T-helper 1 cell treated with Interleukin-12 subunit alpha and Interleukin-12 subunit beta and Interleukin-4 antibody, amounts not matched to agents 30 ng/mL and 1 ng/mL, for 36 hours (primary cell): ENCODE data around the gene CRACR2B. TPM values are rescaled to one million over a fixed set of nuclear protein-coding genes. Genes with fewer than 3 reads are reported as not detected.

Source experiments
- intact Hi-C: fragments of 100-400 bp; cut with micrococcal nuclease; formaldehyde crosslinking; loops from one replicate; pipeline ENCODE4 v1.15.1; 2024
- total RNA-seq: library from RNA; stranded (reverse); gene quantifications from 2 replicates; pipeline ENCODE4 v1.2.3, GENCODE V29; 2022

The CRACR2B gene
- total RNA-seq, 1 donor from 2014 or later = 1.3 TPM

- intact Hi-C loops = no loop called here
Measured at GRCh38 chr11:837189-837989, 9.7 kb downstream of the CRACR2B start.

GRCh38 chr11:837990-838307 is 10.2 kb downstream of the CRACR2B start:
- intact Hi-C loops = no loop called here

GRCh38 chr11:838441-839279 is 10.9 kb downstream of the CRACR2B start:
- intact Hi-C loops = no loop called here

GRCh38 chr11:839280-839623 is 11.5 kb downstream of the CRACR2B start:
- intact Hi-C loops = no loop called here

GRCh38 chr11:839875-840617 is 12.3 kb downstream of the CRACR2B start:
- intact Hi-C loops = no loop called here

- intact Hi-C loops = loop anchor here (1.0 to 2.0 kb wide), 5 partner anchors 10 to 83 kb away; partner anchors contain the start of genes AP2A2, CD151 and RPLP2
Measured at GRCh38 chr11:841981-842369, 14.3 kb downstream of the CRACR2B start.

GRCh38 chr11:842370-843002 is 14.8 kb downstream of the CRACR2B start, which contains the start of the genes POLR2L and TSPAN4:
Gene POLR2L, minus strand, starts transcription at chr11:842529. Its CDS starts 21 bp downstream, at chr11:842508.
Gene TSPAN4, plus strand, starts transcription at chr11:842852. Its CDS starts 7,453 bp downstream, at chr11:850305.
- intact Hi-C loops = loop anchor here (1.0 to 2.0 kb wide), 5 partner anchors 10 to 82 kb away; partner anchors contain the start of genes AP2A2, CD151 and RPLP2

- intact Hi-C loops = loop anchor here (2.0 kb wide), 1 partner anchor 82 kb away; the partner anchor contains the start of gene AP2A2
Measured at GRCh38 chr11:843086-843734, 15.5 kb downstream of the CRACR2B start.

GRCh38 chr11:843818-844692 is 16.3 kb downstream of the CRACR2B start:
- intact Hi-C loops = loop anchor here (2.0 kb wide), 1 partner anchor 81 kb away; the partner anchor contains the start of gene AP2A2

- intact Hi-C loops = loop anchor here (5.0 kb wide), 1 partner anchor 132 kb away; no protein-coding TSS in a partner anchor
Measured at GRCh38 chr11:844693-845644, 17.2 kb downstream of the CRACR2B start.

GRCh38 chr11:845872-846495 is 18.3 kb downstream of the CRACR2B start:
- intact Hi-C loops = loop anchor here (5.0 kb wide), 1 partner anchor 131 kb away; no protein-coding TSS in a partner anchor

- intact Hi-C loops = loop anchor here (5.0 kb wide), 1 partner anchor 131 kb away; no protein-coding TSS in a partner anchor
Measured at GRCh38 chr11:846496-847098, 18.9 kb downstream of the CRACR2B start.

- intact Hi-C loops = loop anchor here (5.0 kb wide), 1 partner anchor 129 kb away; no protein-coding TSS in a partner anchor
Measured at GRCh38 chr11:847876-848275, 20.2 kb downstream of the CRACR2B start.

- intact Hi-C loops = loop anchor here (5.0 kb wide), 1 partner anchor 129 kb away; no protein-coding TSS in a partner anchor
Measured at GRCh38 chr11:848380-848931, 20.7 kb downstream of the CRACR2B start.

GRCh38 chr11:849104-849824 is 21.5 kb downstream of the CRACR2B start:
- intact Hi-C loops = loop anchor here (5.0 kb wide), 1 partner anchor 128 kb away; no protein-coding TSS in a partner anchor
